ENCODE data around the gene LSAMP. TPM values are rescaled to one million over a fixed set of nuclear protein-coding genes. Genes with fewer than 3 reads are reported as not detected.

LSAMP gene
- polyA plus RNA-seq, 3 donors, result not detected

GRCh38 chr3:115860766-115861165 lies 584.5 kb downstream of the LSAMP start:
- Histone ChIP-seq H3K4me2 (replicated peaks; ENCODE audit: extremely low read depth, low read length, poor library complexity, severe bottlenecking) (no peak overlapping the region), H2AFZ (ENCODE audit: insufficient read depth, low read depth, low read length, poor library complexity, severe bottlenecking) (no peak overlapping the region), H3K79me2 (ENCODE audit: insufficient read depth, low read length) (no peaks in the 10 kb centered on the region), H3K4me3 (replicated peaks in 1 of 3; ENCODE audit: low read depth in 2 of 3, low read length in 3 of 3) (no peak overlapping the region), H3K27me3 (ENCODE audit: control insufficient read depth in 2 of 2, insufficient read depth in 2 of 2, low read length in 2 of 2) (no peaks in the 10 kb centered on the region), H3K27ac (ENCODE audit: low read depth in 1 of 2, low read length in 2 of 2) (no peak overlapping the region), H3K9me3 (replicated peaks in 1 of 2; ENCODE audit: control insufficient read depth in 1 of 2, insufficient read depth in 1 of 2, low read length in 2 of 2) (no peaks in the 10 kb centered on the region), H4K20me1 (ENCODE audit: insufficient read depth, low read length) (no peaks in the 10 kb centered on the region), H3K4me1 (ENCODE audit: control insufficient read depth in 1 of 2, insufficient read depth in 2 of 2, low read length in 2 of 2) (no peaks in the 10 kb centered on the region), H3K9ac (ENCODE audit: insufficient read depth, low read length, poor library complexity, severe bottlenecking) (no peak overlapping the region), H3K36me3 (replicated peaks in 1 of 2; ENCODE audit: control insufficient read depth in 1 of 2, insufficient read depth in 2 of 2, low read length in 2 of 2) (no peaks in the 10 kb centered on the region)
- no CpG with 5 or more reads among the region's 2 CpGs for WGBS (ENCODE audit: insufficient coverage)
- Mint-ChIP-seq H3K36me3 (no peaks in the 10 kb centered on the region), H3K4me1 (no peaks in the 10 kb centered on the region), H3K4me3 (no peak overlapping the region), H3K27ac (no peak overlapping the region), H3K27me3 (ENCODE audit: low read depth in 3 of 3) (peaks cover 3 to 5% (median 5%) of the 10 kb centered on the region in 3 donors), H3K9me3 (peaks cover 0 to 5% (median 2%) of the 10 kb centered on the region in 7 donors)
- TF ChIP-seq, protein P1, sequence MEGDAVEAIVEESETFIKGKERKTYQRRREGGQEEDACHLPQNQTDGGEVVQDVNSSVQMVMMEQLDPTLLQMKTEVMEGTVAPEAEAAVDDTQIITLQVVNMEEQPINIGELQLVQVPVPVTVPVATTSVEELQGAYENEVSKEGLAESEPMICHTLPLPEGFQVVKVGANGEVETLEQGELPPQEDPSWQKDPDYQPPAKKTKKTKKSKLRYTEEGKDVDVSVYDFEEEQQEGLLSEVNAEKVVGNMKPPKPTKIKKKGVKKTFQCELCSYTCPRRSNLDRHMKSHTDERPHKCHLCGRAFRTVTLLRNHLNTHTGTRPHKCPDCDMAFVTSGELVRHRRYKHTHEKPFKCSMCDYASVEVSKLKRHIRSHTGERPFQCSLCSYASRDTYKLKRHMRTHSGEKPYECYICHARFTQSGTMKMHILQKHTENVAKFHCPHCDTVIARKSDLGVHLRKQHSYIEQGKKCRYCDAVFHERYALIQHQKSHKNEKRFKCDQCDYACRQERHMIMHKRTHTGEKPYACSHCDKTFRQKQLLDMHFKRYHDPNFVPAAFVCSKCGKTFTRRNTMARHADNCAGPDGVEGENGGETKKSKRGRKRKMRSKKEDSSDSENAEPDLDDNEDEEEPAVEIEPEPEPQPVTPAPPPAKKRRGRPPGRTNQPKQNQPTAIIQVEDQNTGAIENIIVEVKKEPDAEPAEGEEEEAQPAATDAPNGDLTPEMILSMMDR (IDR thresholded peaks at IDR 0.05), result no peak
- intact Hi-C loops (cut with micrococcal nuclease), result no loop called here
- DNase-seq, result no peak

GRCh38 chr3:115859002-115859807 lies 586.1 kb downstream of the LSAMP start:
- Histone ChIP-seq H3K36me3 (replicated peaks in 1 of 2; ENCODE audit: control insufficient read depth in 1 of 2, insufficient read depth in 2 of 2, low read length in 2 of 2) (no peaks in the 10 kb centered on the region), H3K27me3 (ENCODE audit: control insufficient read depth in 2 of 2, insufficient read depth in 2 of 2, low read length in 2 of 2) (no peaks in the 10 kb centered on the region), H3K4me2 (replicated peaks; ENCODE audit: extremely low read depth, low read length, poor library complexity, severe bottlenecking) (no peak overlapping the region), H2AFZ (ENCODE audit: insufficient read depth, low read depth, low read length, poor library complexity, severe bottlenecking) (no peak overlapping the region), H3K9ac (ENCODE audit: insufficient read depth, low read length, poor library complexity, severe bottlenecking) (no peak overlapping the region), H3K4me1 (ENCODE audit: control insufficient read depth in 1 of 2, insufficient read depth in 2 of 2, low read length in 2 of 2) (no peaks in the 10 kb centered on the region), H4K20me1 (ENCODE audit: insufficient read depth, low read length) (no peaks in the 10 kb centered on the region), H3K9me3 (replicated peaks in 1 of 2; ENCODE audit: control insufficient read depth in 1 of 2, insufficient read depth in 1 of 2, low read length in 2 of 2) (no peaks in the 10 kb centered on the region), H3K79me2 (ENCODE audit: insufficient read depth, low read length) (no peaks in the 10 kb centered on the region), H3K27ac (ENCODE audit: low read depth in 1 of 2, low read length in 2 of 2) (no peak overlapping the region), H3K4me3 (replicated peaks in 1 of 3; ENCODE audit: low read depth in 2 of 3, low read length in 3 of 3) (no peak overlapping the region)
- intact Hi-C loops (cut with micrococcal nuclease), result no loop called here
- no peak for DNase-seq
- H3K4me3 Mint-ChIP-seq, result no peak overlapping the region
- 0% methylated on average over 3 of the region's 4 CpGs for WGBS (ENCODE audit: insufficient coverage)
- peaks cover 3 to 5% (median 5%) of the 10 kb centered on the region in 3 donors for H3K27me3 Mint-ChIP-seq (ENCODE audit: low read depth in 3 of 3)
- TF ChIP-seq, protein P1 (IDR thresholded peaks at IDR 0.05), result no peak
- no peaks in the 10 kb centered on the region for H3K4me1 Mint-ChIP-seq
- H3K27ac Mint-ChIP-seq, result no peak overlapping the region
- H3K9me3 Mint-ChIP-seq, result peaks cover 0 to 9% (median 2%) of the 10 kb centered on the region in 7 donors
- H3K36me3 Mint-ChIP-seq, result no peaks in the 10 kb centered on the region
